GM18519 (cell line): ENCODE data around the gene PTPRA.
"Not testable (repeated sequence)": the region's sequence is repeated elsewhere in the genome, so short reads cannot be mapped to it uniquely, and the experiment has no call there.

Source experiments
- ATAC-seq: cut with Tn5 transposase; IDR thresholded peaks from one replicate; pipeline ENCODE4 v1.9.1; 2021; ENCODE audit warnings: mild to moderate bottlenecking, moderate library complexity; ENCODE audit not compliant: unreplicated experiment, low FRiP score

Gene PTPRA

GRCh38 chr20:2873010-2873746, at the start of gene PTPRA:
TSS of gene PTPRA (plus strand) at chr20:2873481. CDS start at chr20:2964278, 90,797 bp downstream.
- ATAC-seq = peak; percentile 80

- ATAC-seq = no peak
Observed at GRCh38 chr20:2825761-2826160, 47.5 kb upstream of the PTPRA start.

- no peak for ATAC-seq
Observed at GRCh38 chr20:2826655-2827054, 46.6 kb upstream of the PTPRA start.

GRCh38 chr20:2829376-2829775, 43.9 kb upstream of the PTPRA start:
- ATAC-seq = no peak

GRCh38 chr20:2831206-2831605, 42.1 kb upstream of the PTPRA start:
- not testable (repeated sequence) for ATAC-seq

GRCh38 chr20:2833761-2834160, 39.5 kb upstream of the PTPRA start:
- no peak for ATAC-seq

GRCh38 chr20:2834401-2835110, 38.7 kb upstream of the PTPRA start:
- ATAC-seq = no peak

- no peak for ATAC-seq
Observed at GRCh38 chr20:2835331-2835796, 37.9 kb upstream of the PTPRA start.

- no peak for ATAC-seq
Observed at GRCh38 chr20:2836035-2836434, 37.2 kb upstream of the PTPRA start.

GRCh38 chr20:2837221-2837960, 35.9 kb upstream of the PTPRA start:
- ATAC-seq = no peak

- ATAC-seq = no peak
Observed at GRCh38 chr20:2838170-2838797, 35.0 kb upstream of the PTPRA start.

- ATAC-seq = no peak
Observed at GRCh38 chr20:2838847-2839671, 34.2 kb upstream of the PTPRA start.

- no peak for ATAC-seq
Observed at GRCh38 chr20:2839732-2840137, 33.5 kb upstream of the PTPRA start.

GRCh38 chr20:2840138-2840966, 32.9 kb upstream of the PTPRA start, which contains the start of the genes PCED1A and VPS16:
TSS of gene PCED1A (minus strand) at chr20:2840655. CDS start at chr20:2839912, 743 bp downstream.
TSS of gene VPS16 (plus strand) at chr20:2840745. CDS start at chr20:2840775, 30 bp downstream.
- peak; percentile 76 for ATAC-seq

GRCh38 chr20:2840967-2841531, 32.2 kb upstream of the PTPRA start:
- ATAC-seq = peak; percentile 28

- ATAC-seq = no peak
Observed at GRCh38 chr20:2845607-2846006, 27.7 kb upstream of the PTPRA start.

GRCh38 chr20:2846698-2847097, 26.6 kb upstream of the PTPRA start:
- ATAC-seq = no peak

- ATAC-seq = no peak
Observed at GRCh38 chr20:2847802-2848201, 25.5 kb upstream of the PTPRA start.
